GM19328 (cell line): Measurements from ENCODE around the gene POLR3A.

Experiments
- ATAC-seq: cut with Tn5 transposase; IDR thresholded peaks from one replicate; pipeline ENCODE4 v1.9.1; 2021; ENCODE audit warnings: mild to moderate bottlenecking, moderate library complexity; ENCODE audit not compliant: unreplicated experiment

POLR3A gene

DNA sequence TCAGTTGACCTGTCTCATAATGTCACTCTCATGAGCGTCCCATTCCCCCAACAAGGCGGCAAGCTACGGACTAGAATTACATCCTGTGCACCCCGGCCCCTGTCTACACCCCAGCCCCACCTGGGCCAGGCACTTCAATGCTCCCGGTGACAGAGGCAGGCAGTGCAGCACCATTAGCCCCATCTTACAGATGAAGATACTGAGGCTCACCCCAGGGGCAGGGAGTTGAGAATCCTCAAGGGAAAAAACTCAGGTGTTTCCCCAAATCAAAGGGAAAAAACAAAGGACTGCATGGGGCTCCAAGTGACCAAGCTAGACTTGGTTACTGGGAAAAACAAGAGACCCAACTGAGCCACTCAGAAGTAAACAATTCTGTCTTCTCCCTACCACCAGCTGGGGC, 107.3 kb downstream of the POLR3A start:
- no peak for ATAC-seq

DNA sequence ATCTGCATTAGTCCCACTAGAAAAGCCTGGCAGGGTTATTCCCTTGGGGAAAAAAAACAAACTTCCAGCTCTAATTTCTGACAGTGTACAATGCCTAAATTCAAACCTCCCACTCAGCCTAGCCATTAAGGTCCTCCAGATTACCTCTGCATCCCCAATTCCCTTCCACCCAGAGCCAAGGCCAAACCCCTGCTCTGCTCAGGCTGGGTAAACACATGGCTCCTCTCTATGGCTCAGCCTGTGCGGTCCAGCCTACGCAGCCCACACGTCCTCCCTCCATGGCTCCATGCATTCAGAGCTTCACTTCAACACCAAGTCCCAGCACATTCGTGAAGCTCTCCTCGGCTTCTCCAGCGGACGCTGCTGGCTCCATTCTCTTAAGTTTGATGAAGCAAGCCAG, 107.9 kb downstream of the POLR3A start:
- no peak for ATAC-seq

DNA sequence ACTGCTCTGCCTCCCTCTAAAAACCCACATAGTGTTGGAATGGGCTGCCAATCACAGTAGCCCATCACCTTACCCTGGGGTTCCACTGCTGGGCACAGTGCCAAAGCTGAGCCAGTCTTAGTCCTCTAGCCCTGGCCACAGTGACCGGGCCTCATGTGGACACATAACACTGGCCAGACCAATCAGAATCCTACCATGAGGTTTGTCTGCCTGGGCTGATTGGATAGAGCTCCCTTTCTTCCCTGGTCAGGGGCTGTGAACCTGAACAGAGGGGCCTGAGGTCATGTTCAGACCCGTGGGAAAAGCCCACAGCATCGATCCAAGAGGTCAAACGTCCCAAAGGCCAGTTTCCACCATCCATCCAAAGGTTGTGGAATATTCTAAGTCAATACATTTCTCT, 108.8 kb downstream of the POLR3A start:
- no peak for ATAC-seq

DNA sequence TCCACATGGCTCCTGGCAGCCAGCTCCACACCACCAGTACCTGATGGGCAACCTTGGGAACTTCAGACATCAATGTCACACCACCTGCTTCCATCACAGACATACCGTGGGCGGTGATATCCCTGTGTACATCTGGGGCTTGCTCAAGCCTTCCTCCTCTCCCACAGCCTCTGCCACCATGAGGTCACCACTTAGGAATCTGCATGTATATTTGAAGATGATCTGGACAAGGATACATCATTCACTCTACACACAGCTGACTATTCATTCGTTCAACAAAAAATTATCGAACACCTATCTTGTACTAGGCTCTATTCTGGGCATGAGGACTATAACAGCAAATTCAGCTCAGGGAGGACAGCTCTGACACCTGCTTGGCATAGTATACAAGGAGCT, 109.6 kb downstream of the POLR3A start:
- no peak for ATAC-seq
